Neural cell (in vitro differentiated cells): Measurements from ENCODE around the gene HPS5. TPM values are rescaled to one million over a fixed set of nuclear protein-coding genes. Genes with fewer than 3 reads are reported as not detected.
"Not testable (repeated sequence)": the region's sequence is repeated elsewhere in the genome, so short reads cannot be mapped to it uniquely, and the experiment has no call there.

ENCODE experiments used
- H2AFZ ChIP-seq: fragments of 200-600, 300-800 bp; sonication (generic), shearing (Covaris generic); 2 replicates; pipeline ENCODE4 v1.6.0; 2014; ENCODE audit warnings: low read depth, mild to moderate bottlenecking, antibody characterized with exemption, low read length, moderate library complexity
- H3F3A ChIP-seq: fragments of 200-600 bp; shearing (Covaris generic); 2 replicates; pipeline ENCODE4 v1.6.1; 2016; ENCODE audit warnings: mild to moderate bottlenecking, moderate library complexity, mixed read lengths, antibody characterized with exemption, low read length; ENCODE audit not compliant: insufficient read depth, poor library complexity, severe bottlenecking
- H3K27ac ChIP-seq: fragments of 200-600, 300-800 bp; sonication (generic), shearing (Covaris generic); 2 replicates; pipeline ENCODE4 v1.5.1; 2014; ENCODE audit warnings: mild to moderate bottlenecking, low read length, moderate library complexity
- H3K27me3 ChIP-seq: fragments of 300-800, 200-600 bp; sonication (generic), shearing (Covaris generic); 2 replicates; pipeline ENCODE4 v1.6.0; 2014; ENCODE audit warnings: mild to moderate bottlenecking, low read depth, low read length, moderate library complexity; ENCODE audit not compliant: insufficient read depth
- H3K36me3 ChIP-seq: fragments of 300-800, 200-600 bp; sonication (generic), shearing (Covaris generic); 2 replicates; pipeline ENCODE4 v1.5.1; 2014; ENCODE audit warnings: mild to moderate bottlenecking, antibody characterized with exemption, low read length, moderate library complexity; ENCODE audit not compliant: insufficient read depth
- H3K4me2 ChIP-seq: fragments of 300-800, 200-600 bp; sonication (generic), shearing (Covaris generic); 2 replicates; pipeline ENCODE4 v1.6.0; 2014; ENCODE audit warnings: mild to moderate bottlenecking, low read length
- H3K4me3 ChIP-seq: fragments of 300-800, 200-600 bp; sonication (generic), shearing (Covaris generic); 2 replicates; pipeline ENCODE4 v1.5.1; 2014; ENCODE audit warnings: mild to moderate bottlenecking, low read length, moderate library complexity
- H3K79me2 ChIP-seq: fragments of 200-600 bp; shearing (Covaris generic); replicated peaks from 2 replicates; pipeline ENCODE4 v1.6.0; 2014; ENCODE audit warnings: mild to moderate bottlenecking, low read length, moderate library complexity; ENCODE audit not compliant: insufficient read depth
- H3K9ac ChIP-seq: fragments of 300-800, 200-600 bp; sonication (generic), shearing (Covaris generic); 2 replicates; pipeline ENCODE4 v1.6.1; 2016; ENCODE audit warnings: mild to moderate bottlenecking, low read length, mixed read lengths
- H3K9me2 ChIP-seq: fragments of 200-600 bp; shearing (Covaris generic); 2 replicates; pipeline ENCODE4 v1.6.1; 2016; ENCODE audit warnings: mild to moderate bottlenecking, low read length, mixed read lengths; ENCODE audit not compliant: insufficient read depth
- H3K9me3 ChIP-seq: fragments of 200-600, 300-800 bp; sonication (generic), shearing (Covaris generic); 2 replicates; pipeline ENCODE4 v1.6.1; 2016; ENCODE audit warnings: mild to moderate bottlenecking, mixed run types, low read length, moderate library complexity, mixed read lengths
- H4K20me1 ChIP-seq: fragments of 200-600 bp; shearing (Covaris generic); 2 replicates; pipeline ENCODE4 v1.6.1; 2016; ENCODE audit warnings: mild to moderate bottlenecking, mixed run types; ENCODE audit not compliant: insufficient read depth
- CTCF ChIP-seq: fragments of 450-650 bp; IDR thresholded peaks from 2 replicates; pipeline ENCODE4 v1.5.1; 2014; ENCODE audit warnings: antibody characterized with exemption, mild to moderate bottlenecking, moderate library complexity; ENCODE audit not compliant: poor library complexity, severe bottlenecking
- EP300 ChIP-seq: fragments of 450-650 bp; conservative IDR thresholded peaks from 2 replicates; pipeline ENCODE4 v1.6.1; 2014; ENCODE audit warnings: antibody characterized with exemption, mild to moderate bottlenecking, moderate library complexity; ENCODE audit not compliant: poor library complexity, severe bottlenecking
- EZH2 ChIP-seq: fragments of 200-600, 300-800 bp; shearing (Covaris generic), sonication (generic); IDR thresholded peaks from 2 replicates; pipeline ENCODE4 v1.6.1; 2014; ENCODE audit warnings: antibody characterized with exemption, low read length, borderline replicate concordance, mild to moderate bottlenecking; ENCODE audit not compliant: insufficient read depth, poor library complexity, severe bottlenecking
- MXI1 ChIP-seq: fragments of 450-650 bp; conservative IDR thresholded peaks from 2 replicates; pipeline ENCODE4 v1.6.1; 2014; ENCODE audit warnings: antibody characterized with exemption, mild to moderate bottlenecking; ENCODE audit not compliant: poor library complexity, severe bottlenecking
- POLR2AphosphoS5 ChIP-seq: IDR thresholded peaks from 2 replicates; pipeline ENCODE4 v1.6.1; 2012
- RAD21 ChIP-seq: fragments of 450-650 bp; conservative IDR thresholded peaks from 2 replicates; pipeline ENCODE4 v1.6.1; 2014; ENCODE audit warnings: antibody characterized with exemption, mild to moderate bottlenecking, moderate library complexity
- REST ChIP-seq: IDR thresholded peaks from 2 replicates; pipeline ENCODE4 v1.6.1; 2012; ENCODE audit warnings: borderline replicate concordance
- SMC3 ChIP-seq: fragments of 450-650 bp; conservative IDR thresholded peaks from 2 replicates; pipeline ENCODE4 v1.6.1; 2014; ENCODE audit warnings: antibody characterized with exemption, mild to moderate bottlenecking, moderate library complexity; ENCODE audit not compliant: poor library complexity
- TAF1 ChIP-seq: IDR thresholded peaks from 2 replicates; pipeline ENCODE4 v1.6.1; 2012; ENCODE audit warnings: low read depth
- polyA plus RNA-seq: library from polyadenylated mRNA; depleted of rRNA; stranded (reverse); fragments of >200 nt; gene quantifications from 2 replicates; pipeline ENCODE4 v1.2.3, GENCODE V29; 2014

The HPS5 gene
- polyA plus RNA-seq, 1 donor from 2014 or later = 28.5 TPM

- not testable (repeated sequence) for H4K20me1 ChIP-seq, H3K4me2 ChIP-seq, H3K9me3 ChIP-seq, H3K27ac ChIP-seq, H3K4me3 ChIP-seq, H3K79me2 ChIP-seq, H3F3A ChIP-seq, H3K27me3 ChIP-seq, H3K9ac ChIP-seq, H3K36me3 ChIP-seq, H3K9me2 ChIP-seq, H2AFZ ChIP-seq
Observed at GRCh38 chr11:18246379-18247190, 75.4 kb downstream of the HPS5 start.

- H3K4me2 ChIP-seq = no peak overlapping the region
- no peak overlapping the region for H3K9ac ChIP-seq
- H2AFZ ChIP-seq = no peak overlapping the region
- no peak overlapping the region for H3K4me3 ChIP-seq
- H4K20me1 ChIP-seq = no peaks in the 10 kb centered on the region
- no peaks in the 10 kb centered on the region for H3K36me3 ChIP-seq
- H3K27ac ChIP-seq = no peak overlapping the region
- H3F3A ChIP-seq = no peaks in the 10 kb centered on the region
- no peaks in the 10 kb centered on the region for H3K9me3 ChIP-seq
- H3K79me2 ChIP-seq = no peaks in the 10 kb centered on the region
- H3K9me2 ChIP-seq = no peaks in the 10 kb centered on the region
- H3K27me3 ChIP-seq = no peaks in the 10 kb centered on the region
- TF ChIP-seq REST (no peak), SMC3 (no peak), MXI1 (no peak), POLR2AphosphoS5 (no peak), EP300 (no peak), CTCF (no peak), EZH2 (no peak), RAD21 (no peak), TAF1 (no peak)
Observed at GRCh38 chr11:18245396-18245795, 76.5 kb downstream of the HPS5 start.
